HFF-Myc (cell line): ENCODE data around the gene UBQLN4.

Experiments
- DNase-seq: peaks from one replicate; pipeline ENCODE4 v3.0.0-alpha.2; 2011; ENCODE audit warnings: low read depth; ENCODE audit errors: extremely low read depth
- H3K4me3 ChIP-seq: replicated peaks from 2 replicates; pipeline ENCODE4 v1.5.1; 2011; ENCODE audit warnings: low read depth, mild to moderate bottlenecking, control low read depth, low read length
- TF ChIP-seq, protein P1 (sequence below): IDR thresholded peaks from 2 replicates; pipeline ENCODE4 v1.5.1; 2012; ENCODE audit warnings: mild to moderate bottlenecking, low read depth, low read length, control low read depth; ENCODE audit errors: missing control alignments

Gene UBQLN4

DNA sequence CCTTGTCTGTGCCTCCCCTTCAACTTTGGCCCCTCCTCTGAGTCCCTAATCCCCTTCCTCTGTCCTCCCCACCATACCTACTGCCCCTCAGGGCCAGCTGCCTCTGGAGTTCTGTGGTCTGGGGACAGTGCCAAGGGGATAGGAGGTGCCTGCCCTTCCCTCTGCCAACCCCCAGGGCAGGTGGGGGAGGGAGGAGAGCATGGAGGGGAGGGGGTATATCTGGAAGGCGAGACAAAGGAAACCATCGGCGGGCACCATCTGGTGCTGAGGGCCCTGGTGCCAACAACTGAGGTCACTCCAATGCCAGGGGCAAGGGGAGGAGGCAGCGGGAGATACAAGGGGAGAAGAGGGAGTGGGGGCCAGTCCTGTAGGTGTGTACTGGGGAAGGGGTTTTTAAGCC lies 16.9 kb upstream of the UBQLN4 start:
- TF ChIP-seq, protein P1, sequence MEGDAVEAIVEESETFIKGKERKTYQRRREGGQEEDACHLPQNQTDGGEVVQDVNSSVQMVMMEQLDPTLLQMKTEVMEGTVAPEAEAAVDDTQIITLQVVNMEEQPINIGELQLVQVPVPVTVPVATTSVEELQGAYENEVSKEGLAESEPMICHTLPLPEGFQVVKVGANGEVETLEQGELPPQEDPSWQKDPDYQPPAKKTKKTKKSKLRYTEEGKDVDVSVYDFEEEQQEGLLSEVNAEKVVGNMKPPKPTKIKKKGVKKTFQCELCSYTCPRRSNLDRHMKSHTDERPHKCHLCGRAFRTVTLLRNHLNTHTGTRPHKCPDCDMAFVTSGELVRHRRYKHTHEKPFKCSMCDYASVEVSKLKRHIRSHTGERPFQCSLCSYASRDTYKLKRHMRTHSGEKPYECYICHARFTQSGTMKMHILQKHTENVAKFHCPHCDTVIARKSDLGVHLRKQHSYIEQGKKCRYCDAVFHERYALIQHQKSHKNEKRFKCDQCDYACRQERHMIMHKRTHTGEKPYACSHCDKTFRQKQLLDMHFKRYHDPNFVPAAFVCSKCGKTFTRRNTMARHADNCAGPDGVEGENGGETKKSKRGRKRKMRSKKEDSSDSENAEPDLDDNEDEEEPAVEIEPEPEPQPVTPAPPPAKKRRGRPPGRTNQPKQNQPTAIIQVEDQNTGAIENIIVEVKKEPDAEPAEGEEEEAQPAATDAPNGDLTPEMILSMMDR = no peak
- no peak for DNase-seq
- H3K4me3 ChIP-seq = no peak overlapping the region

DNA sequence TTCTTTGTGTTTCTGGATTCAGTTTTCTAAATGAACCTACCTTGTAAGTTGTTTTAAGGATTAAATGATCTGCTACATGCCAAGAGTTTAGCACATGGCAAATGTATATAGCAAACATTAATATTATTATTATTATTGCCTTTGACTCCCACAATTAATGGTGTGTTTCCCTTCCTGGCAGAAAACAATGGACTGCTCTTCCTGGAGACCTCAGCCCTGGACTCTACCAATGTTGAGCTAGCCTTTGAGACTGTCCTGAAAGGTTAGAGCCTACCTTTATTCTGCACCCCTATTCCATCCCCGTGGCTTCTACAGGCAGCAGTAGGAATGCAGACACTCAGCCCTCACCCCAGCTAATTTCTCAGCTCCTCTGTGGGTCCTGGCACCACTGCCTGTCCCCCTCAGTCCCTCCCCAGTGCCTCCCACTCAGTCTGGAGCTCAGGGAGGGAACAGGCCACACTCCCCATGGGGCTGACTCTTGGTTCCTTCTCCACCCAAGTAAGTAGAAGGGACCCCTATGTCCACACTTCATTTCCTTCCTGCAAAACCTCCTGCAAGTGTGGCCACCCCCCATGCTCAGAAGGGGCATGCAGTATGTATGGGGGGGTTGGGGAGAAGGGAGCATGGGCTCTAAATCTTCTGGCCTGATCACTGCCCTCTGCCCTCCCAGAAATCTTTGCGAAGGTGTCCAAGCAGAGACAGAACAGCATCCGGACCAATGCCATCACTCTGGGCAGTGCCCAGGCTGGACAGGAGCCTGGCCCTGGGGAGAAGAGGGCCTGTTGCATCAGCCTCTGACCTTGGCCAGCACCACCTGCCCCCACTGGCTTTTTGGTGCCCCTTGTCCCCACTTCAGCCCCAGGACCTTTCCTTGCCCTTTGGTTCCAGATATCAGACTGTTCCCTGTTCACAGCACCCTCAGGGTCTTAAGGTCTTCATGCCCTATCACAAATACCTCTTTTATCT lies 16.2 kb upstream of the UBQLN4 start:
- no peak for DNase-seq
- no peak overlapping the region for H3K4me3 ChIP-seq
- TF ChIP-seq, protein P1 = no peak

DNA sequence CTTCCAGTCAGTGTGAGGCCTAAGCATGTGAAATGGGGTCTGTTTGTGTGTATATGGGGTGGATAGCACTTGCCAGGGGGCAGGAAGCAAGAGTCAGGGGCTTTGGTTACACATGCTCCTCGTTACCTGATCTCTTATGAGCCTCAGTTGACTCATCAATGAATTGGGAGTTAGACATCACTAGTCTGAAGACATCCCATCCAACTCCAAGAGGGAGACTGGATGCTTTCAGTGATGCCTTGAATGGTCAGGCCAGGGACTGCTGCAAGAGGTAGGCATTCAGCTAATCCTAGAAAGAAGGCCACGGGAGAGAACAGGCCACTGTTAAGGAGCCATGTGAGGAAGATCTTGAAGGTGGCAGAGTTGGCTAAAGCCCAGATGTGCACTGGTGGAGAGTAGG lies 13.7 kb upstream of the UBQLN4 start:
- TF ChIP-seq, protein P1 = no peak

DNA sequence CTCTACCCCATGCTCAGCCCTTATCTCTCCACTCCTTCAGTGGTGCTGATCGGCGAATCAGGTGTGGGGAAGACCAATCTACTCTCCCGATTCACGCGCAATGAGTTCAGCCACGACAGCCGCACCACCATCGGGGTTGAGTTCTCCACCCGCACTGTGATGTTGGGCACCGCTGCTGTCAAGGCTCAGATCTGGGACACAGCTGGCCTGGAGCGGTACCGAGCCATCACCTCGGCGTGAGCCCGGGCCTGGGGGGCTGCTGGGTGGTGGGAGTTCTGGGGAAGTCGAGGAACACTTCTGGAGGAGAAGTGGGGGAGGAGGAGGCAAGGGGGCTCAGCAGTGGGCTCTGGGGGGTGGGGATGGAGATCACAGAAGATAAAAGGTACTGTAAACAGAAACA lies 12.3 kb upstream of the UBQLN4 start:
- DNase-seq = no peak
- H3K4me3 ChIP-seq = no peak overlapping the region
- TF ChIP-seq, protein P1 = no peak

More for the DNA sequence above, 13.7 kb upstream of the UBQLN4 start:
- no peak for DNase-seq
- H3K4me3 ChIP-seq = no peak overlapping the region

DNA sequence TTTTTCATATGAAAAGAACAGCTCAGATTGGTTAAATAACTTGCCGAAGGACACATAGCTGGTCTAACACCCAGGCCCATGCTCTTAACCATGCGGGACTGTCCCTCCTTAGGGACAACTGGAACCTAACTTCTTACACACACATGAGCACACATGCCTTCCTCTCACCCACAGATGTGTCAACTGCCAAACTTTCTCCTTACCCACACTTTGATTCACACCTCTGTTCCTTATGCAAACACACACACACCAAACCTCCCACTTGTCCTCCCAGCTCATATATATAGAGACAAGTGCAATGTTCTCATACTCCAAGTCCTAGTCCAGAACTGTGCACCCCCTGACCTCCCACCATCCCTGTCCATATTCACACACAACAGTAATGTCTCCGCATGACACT lies 11.6 kb upstream of the UBQLN4 start:
- no peak overlapping the region for H3K4me3 ChIP-seq
- no peak for DNase-seq
- TF ChIP-seq, protein P1 = no peak

DNA sequence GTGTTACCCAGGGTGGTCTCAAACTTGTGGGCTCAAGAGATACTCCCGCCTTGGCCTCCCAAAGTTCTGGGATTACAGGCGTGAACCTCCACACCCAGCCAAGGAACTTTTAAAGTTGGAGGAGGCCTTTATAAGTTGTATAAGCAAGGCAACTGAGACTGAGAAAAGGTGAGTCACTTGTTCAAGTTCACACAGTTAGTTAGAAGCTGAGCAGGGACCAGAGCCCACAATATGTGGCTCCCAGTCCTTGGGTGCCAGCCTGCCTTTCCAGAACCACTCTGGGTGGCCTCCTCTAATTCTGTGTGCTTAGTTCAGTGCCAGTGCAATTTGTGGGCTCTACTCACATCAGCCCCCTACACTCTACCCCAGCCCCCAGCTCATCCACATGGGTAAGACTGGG lies 11.0 kb upstream of the UBQLN4 start:
- DNase-seq = no peak
- no peak overlapping the region for H3K4me3 ChIP-seq
- TF ChIP-seq, protein P1 = no peak
